ENCODE results near the gene TXK.

DNA sequence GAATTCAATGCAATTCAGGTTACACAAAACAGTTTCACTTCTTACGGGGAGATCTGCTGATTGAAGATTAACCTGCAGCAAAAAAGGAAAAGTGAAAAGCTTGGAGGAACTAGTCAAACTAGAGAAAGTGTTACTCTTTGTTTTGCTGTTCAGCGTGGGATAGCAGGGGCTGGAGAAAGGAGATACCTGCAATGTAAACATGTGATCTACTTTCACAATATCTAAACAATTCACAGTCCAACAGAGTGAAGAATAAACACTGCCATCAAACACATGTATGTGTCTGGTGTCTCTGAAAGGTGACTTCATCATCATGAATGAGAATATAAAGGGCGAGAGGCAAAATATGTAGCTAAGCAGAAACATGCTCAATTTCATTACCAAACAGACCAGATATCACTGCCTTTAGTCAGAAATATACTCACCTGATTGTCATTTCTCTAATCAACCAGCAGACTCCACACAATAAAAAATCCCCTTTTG lies 91.0 kb downstream of the TXK start:
- TF ChIP-seq POLR2A (IDR thresholded peaks at IDR 0.05) (no peak), POLR2AphosphoS5 (IDR thresholded peaks at IDR 0.05) (no peak)
- TF ChIP-seq, protein P1, sequence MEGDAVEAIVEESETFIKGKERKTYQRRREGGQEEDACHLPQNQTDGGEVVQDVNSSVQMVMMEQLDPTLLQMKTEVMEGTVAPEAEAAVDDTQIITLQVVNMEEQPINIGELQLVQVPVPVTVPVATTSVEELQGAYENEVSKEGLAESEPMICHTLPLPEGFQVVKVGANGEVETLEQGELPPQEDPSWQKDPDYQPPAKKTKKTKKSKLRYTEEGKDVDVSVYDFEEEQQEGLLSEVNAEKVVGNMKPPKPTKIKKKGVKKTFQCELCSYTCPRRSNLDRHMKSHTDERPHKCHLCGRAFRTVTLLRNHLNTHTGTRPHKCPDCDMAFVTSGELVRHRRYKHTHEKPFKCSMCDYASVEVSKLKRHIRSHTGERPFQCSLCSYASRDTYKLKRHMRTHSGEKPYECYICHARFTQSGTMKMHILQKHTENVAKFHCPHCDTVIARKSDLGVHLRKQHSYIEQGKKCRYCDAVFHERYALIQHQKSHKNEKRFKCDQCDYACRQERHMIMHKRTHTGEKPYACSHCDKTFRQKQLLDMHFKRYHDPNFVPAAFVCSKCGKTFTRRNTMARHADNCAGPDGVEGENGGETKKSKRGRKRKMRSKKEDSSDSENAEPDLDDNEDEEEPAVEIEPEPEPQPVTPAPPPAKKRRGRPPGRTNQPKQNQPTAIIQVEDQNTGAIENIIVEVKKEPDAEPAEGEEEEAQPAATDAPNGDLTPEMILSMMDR (IDR thresholded peaks at IDR 0.05): no peak
